HepG2 (cell line): Measurements from ENCODE around the gene VSIG10L. TPM values are rescaled to one million over a fixed set of nuclear protein-coding genes. Genes with fewer than 3 reads are reported as not detected.

Experiments used
- AGO2 ChIP-seq: fragments of 200-400 bp; formaldehyde crosslinking; optimal IDR thresholded peaks from 2 replicates; pipeline ENCODE3; 2017; ENCODE audit warnings: mild to moderate bottlenecking, low read depth, low read length, moderate library complexity
- EHMT2 ChIP-seq: fragments of 200-600 bp; sonication (generic); IDR thresholded peaks from 2 replicates; pipeline ENCODE4 v1.7.0; 2017; ENCODE audit warnings: antibody characterized with exemption, low read depth, low read length, borderline replicate concordance
- FOSL2 ChIP-seq: sonication (generic); formaldehyde crosslinking; IDR thresholded peaks from 2 replicates; pipeline ENCODE4 v1.4.0; 2020; ENCODE audit warnings: missing genetic modification reagents
- GZF1 ChIP-seq: sonication (generic); formaldehyde crosslinking; IDR thresholded peaks from 2 replicates; pipeline ENCODE4 v1.5.1; 2020; ENCODE audit warnings: mild to moderate bottlenecking, missing genetic modification reagents
- HOXA3 ChIP-seq: sonication (generic); formaldehyde crosslinking; IDR thresholded peaks from 2 replicates; pipeline ENCODE4 v1.5.0; 2020; ENCODE audit warnings: missing genetic modification reagents
- HOXA5 ChIP-seq: sonication (generic); formaldehyde crosslinking; IDR thresholded peaks from 2 replicates; pipeline ENCODE4 v1.4.0; 2020; ENCODE audit warnings: missing genetic modification reagents
- MEF2D ChIP-seq: sonication (generic); formaldehyde crosslinking; IDR thresholded peaks from 2 replicates; pipeline ENCODE4 v1.5.1; 2020; ENCODE audit warnings: mild to moderate bottlenecking, missing genetic modification reagents
- MEIS2 ChIP-seq: sonication (generic); formaldehyde crosslinking; IDR thresholded peaks from 2 replicates; pipeline ENCODE4 v1.9.0; 2021; ENCODE audit warnings: mild to moderate bottlenecking, missing genetic modification reagents
- NBN ChIP-seq: fragments of 450-650 bp; conservative IDR thresholded peaks from 2 replicates; pipeline ENCODE4 v1.6.1; 2017
- RARG ChIP-seq: sonication (generic); formaldehyde crosslinking; IDR thresholded peaks from 2 replicates; pipeline ENCODE4 v1.4.0; 2020; ENCODE audit warnings: low read depth, mild to moderate bottlenecking, missing genetic modification reagents
- SMARCC2 ChIP-seq: fragments of 450-650 bp; IDR thresholded peaks from 2 replicates; pipeline ENCODE4 v1.6.1; 2017; ENCODE audit warnings: antibody characterized with exemption, mild to moderate bottlenecking
- YY1 ChIP-seq: IDR thresholded peaks from 2 replicates; pipeline ENCODE4 v1.6.1; 2011; ENCODE audit warnings: low read length, low read depth, moderate library complexity, mild to moderate bottlenecking; ENCODE audit not compliant: insufficient read depth, insufficient replicate concordance
- ZFP1 ChIP-seq: IDR thresholded peaks from 2 replicates; pipeline ENCODE4 v1.6.1; 2016
- ZFX ChIP-seq: sonication (generic); formaldehyde crosslinking; IDR thresholded peaks from 2 replicates; pipeline ENCODE4 v1.4.0; 2020; ENCODE audit warnings: mild to moderate bottlenecking, low read depth, missing genetic modification reagents, moderate library complexity
- ZSCAN20 ChIP-seq: sonication (generic); formaldehyde crosslinking; IDR thresholded peaks from 2 replicates; pipeline ENCODE4 v1.4.0; 2020; ENCODE audit warnings: missing genetic modification reagents, mild to moderate bottlenecking, borderline replicate concordance
- polyA plus RNA-seq, 8 experiments: library from polyadenylated mRNA; depleted of rRNA in 3 of 8; stranded (reverse) in 7 of 8; unstranded in 1 of 8; fragments of >200 nt; fragmentation: Illumina TruSeq in 4 of 8; extraction: Trizol in 4 of 8; gene quantifications; 2 replicates each; pipeline versions ENCODE4 v1.2.1 to v1.2.3, GENCODE V29; 2011 to 2016; ENCODE audit warnings: low read depth in 4 of 8, missing spikeins in 1 of 8, mixed read lengths in 1 of 8; ENCODE audit not compliant: insufficient read depth in 1 of 8
- total RNA-seq, 5 experiments: library from RNA; depleted of rRNA; stranded (reverse); fragments of >200 nt; fragmentation: Illumina TruSeq; extraction: Trizol; gene quantifications; 2 replicates each; pipeline ENCODE4 v1.2.3, GENCODE V29; 2016; ENCODE audit warnings: low read depth in 1 of 5
- TF ChIP-seq, protein P1 (sequence below), 2 experiments: sonication (generic) in 1 of 2; formaldehyde crosslinking in 1 of 2; IDR thresholded peaks; 2 replicates each; pipeline versions ENCODE4 v1.6.1 to v1.9.0; 2014 to 2022; ENCODE audit warnings: antibody characterized with exemption in 1 of 2, borderline replicate concordance in 1 of 2, inconsistent platforms in 1 of 2, low read depth in 1 of 2, missing genetic modification reagents in 1 of 2
- TF ChIP-seq, protein P2 (sequence below): sonication (generic); formaldehyde crosslinking; IDR thresholded peaks from 2 replicates; pipeline ENCODE4 v1.8.0; 2022; ENCODE audit warnings: missing genetic modification reagents, mild to moderate bottlenecking, borderline replicate concordance
- TF ChIP-seq, protein P3 (sequence below): sonication (generic); formaldehyde crosslinking; IDR thresholded peaks from 2 replicates; pipeline ENCODE4 v1.4.0; 2020; ENCODE audit warnings: missing genetic modification reagents
- TF ChIP-seq, protein P4 (sequence below): sonication (generic); formaldehyde crosslinking; IDR thresholded peaks from 2 replicates; pipeline ENCODE4 v1.4.0; 2020; ENCODE audit warnings: missing genetic modification reagents

The VSIG10L gene
- total and polyA plus RNA-seq, 2 of the 13 experiments (the other 11 are each of a cell fraction or from before 2014, with no cell fraction given), result 2.7 to 8.5 TPM

DNA sequence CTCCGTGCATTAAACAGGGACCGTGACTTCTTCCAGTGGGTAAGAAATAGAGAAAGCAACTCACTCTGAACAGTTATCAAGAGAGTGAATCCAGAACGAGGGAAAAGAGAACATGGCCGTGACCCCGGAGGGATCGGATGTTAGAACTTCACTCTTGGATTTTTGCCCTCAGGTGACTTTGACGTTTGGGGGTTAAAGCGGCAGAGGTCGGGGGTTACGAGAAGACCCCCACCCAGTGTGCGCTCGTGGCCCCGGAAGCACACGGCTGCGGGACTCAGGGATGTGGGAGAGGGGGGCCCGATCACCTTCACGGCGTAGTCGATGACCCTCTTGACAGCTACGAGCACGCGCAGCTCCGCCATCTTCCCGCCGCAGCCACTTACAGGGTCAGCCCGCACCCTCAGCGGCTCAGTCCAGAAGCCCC, 24.0 kb upstream of the VSIG10L start, which contains the start of gene ETFB (continued):
- TF ChIP-seq, protein P1, sequence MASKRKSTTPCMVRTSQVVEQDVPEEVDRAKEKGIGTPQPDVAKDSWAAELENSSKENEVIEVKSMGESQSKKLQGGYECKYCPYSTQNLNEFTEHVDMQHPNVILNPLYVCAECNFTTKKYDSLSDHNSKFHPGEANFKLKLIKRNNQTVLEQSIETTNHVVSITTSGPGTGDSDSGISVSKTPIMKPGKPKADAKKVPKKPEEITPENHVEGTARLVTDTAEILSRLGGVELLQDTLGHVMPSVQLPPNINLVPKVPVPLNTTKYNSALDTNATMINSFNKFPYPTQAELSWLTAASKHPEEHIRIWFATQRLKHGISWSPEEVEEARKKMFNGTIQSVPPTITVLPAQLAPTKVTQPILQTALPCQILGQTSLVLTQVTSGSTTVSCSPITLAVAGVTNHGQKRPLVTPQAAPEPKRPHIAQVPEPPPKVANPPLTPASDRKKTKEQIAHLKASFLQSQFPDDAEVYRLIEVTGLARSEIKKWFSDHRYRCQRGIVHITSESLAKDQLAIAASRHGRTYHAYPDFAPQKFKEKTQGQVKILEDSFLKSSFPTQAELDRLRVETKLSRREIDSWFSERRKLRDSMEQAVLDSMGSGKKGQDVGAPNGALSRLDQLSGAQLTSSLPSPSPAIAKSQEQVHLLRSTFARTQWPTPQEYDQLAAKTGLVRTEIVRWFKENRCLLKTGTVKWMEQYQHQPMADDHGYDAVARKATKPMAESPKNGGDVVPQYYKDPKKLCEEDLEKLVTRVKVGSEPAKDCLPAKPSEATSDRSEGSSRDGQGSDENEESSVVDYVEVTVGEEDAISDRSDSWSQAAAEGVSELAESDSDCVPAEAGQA (IDR thresholded peaks at IDR 0.05; ENCODE audit: low read depth), result no peak
- TF ChIP-seq, protein P1 (CRISPR knock-in tag; IDR thresholded peaks at IDR 0.05; ENCODE audit: borderline replicate concordance), result 0 out of 2 replicates have a peak, but pooled peaks have one; percentile 1
- TF ChIP-seq ZSCAN20 (CRISPR knock-in tag), result no peak; the same call in 1 of the 2 replicates
- TF ChIP-seq NBN, result no peak
- no peak for TF ChIP-seq MEF2D (CRISPR knock-in tag)
- TF ChIP-seq, protein P2, sequence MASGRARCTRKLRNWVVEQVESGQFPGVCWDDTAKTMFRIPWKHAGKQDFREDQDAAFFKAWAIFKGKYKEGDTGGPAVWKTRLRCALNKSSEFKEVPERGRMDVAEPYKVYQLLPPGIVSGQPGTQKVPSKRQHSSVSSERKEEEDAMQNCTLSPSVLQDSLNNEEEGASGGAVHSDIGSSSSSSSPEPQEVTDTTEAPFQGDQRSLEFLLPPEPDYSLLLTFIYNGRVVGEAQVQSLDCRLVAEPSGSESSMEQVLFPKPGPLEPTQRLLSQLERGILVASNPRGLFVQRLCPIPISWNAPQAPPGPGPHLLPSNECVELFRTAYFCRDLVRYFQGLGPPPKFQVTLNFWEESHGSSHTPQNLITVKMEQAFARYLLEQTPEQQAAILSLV, result 0 out of 2 replicates have a peak, but pooled peaks have one; percentile 19
- peak; percentile 37; the same call in 1 of the 2 replicates for TF ChIP-seq MEIS2
- TF ChIP-seq HOXA5 (CRISPR knock-in tag), result peak; percentile 64
- no peak for TF ChIP-seq GZF1 (CRISPR knock-in tag)
- TF ChIP-seq ZFX, result no peak
- TF ChIP-seq, protein P3, sequence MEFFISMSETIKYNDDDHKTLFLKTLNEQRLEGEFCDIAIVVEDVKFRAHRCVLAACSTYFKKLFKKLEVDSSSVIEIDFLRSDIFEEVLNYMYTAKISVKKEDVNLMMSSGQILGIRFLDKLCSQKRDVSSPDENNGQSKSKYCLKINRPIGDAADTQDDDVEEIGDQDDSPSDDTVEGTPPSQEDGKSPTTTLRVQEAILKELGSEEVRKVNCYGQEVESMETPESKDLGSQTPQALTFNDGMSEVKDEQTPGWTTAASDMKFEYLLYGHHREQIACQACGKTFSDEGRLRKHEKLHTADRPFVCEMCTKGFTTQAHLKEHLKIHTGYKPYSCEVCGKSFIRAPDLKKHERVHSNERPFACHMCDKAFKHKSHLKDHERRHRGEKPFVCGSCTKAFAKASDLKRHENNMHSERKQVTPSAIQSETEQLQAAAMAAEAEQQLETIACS (CRISPR knock-in tag), result peak; percentile 59; the same call in 1 of the 2 replicates
- no peak for TF ChIP-seq EHMT2
- TF ChIP-seq AGO2, result peak; percentile 25
- TF ChIP-seq RARG, result no peak
- no peak for TF ChIP-seq ZFP1
- TF ChIP-seq, protein P4, sequence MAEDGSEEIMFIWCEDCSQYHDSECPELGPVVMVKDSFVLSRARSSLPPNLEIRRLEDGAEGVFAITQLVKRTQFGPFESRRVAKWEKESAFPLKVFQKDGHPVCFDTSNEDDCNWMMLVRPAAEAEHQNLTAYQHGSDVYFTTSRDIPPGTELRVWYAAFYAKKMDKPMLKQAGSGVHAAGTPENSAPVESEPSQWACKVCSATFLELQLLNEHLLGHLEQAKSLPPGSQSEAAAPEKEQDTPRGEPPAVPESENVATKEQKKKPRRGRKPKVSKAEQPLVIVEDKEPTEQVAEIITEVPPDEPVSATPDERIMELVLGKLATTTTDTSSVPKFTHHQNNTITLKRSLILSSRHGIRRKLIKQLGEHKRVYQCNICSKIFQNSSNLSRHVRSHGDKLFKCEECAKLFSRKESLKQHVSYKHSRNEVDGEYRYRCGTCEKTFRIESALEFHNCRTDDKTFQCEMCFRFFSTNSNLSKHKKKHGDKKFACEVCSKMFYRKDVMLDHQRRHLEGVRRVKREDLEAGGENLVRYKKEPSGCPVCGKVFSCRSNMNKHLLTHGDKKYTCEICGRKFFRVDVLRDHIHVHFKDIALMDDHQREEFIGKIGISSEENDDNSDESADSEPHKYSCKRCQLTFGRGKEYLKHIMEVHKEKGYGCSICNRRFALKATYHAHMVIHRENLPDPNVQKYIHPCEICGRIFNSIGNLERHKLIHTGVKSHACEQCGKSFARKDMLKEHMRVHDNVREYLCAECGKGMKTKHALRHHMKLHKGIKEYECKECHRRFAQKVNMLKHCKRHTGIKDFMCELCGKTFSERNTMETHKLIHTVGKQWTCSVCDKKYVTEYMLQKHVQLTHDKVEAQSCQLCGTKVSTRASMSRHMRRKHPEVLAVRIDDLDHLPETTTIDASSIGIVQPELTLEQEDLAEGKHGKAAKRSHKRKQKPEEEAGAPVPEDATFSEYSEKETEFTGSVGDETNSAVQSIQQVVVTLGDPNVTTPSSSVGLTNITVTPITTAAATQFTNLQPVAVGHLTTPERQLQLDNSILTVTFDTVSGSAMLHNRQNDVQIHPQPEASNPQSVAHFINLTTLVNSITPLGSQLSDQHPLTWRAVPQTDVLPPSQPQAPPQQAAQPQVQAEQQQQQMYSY (CRISPR knock-in tag), result 0 out of 2 replicates have a peak, but pooled peaks have one; percentile 63
- TF ChIP-seq YY1, result peak; percentile 90
- no peak for TF ChIP-seq FOSL2 (CRISPR knock-in tag)
- no peak for TF ChIP-seq SMARCC2
- TF ChIP-seq HOXA3 (CRISPR knock-in tag), result no peak
